D721Med (cell line): ENCODE results near the gene IFNL1.
"Not testable (repeated sequence)": the region's sequence is repeated elsewhere in the genome, so short reads cannot be mapped to it uniquely, and the experiment has no call there.

Experiments used
- DNase-seq: peaks from one replicate; pipeline ENCODE4 v3.0.0; 2011; ENCODE audit warnings: low spot score; ENCODE audit not compliant: insufficient read length
- FAIRE-seq: peaks from 2 replicates; lab custom pipeline; 2011; peaks lifted over from hg19 to GRCh38; lab: Jason Lieb, UNC
- TF ChIP-seq, protein P1 (sequence below): IDR thresholded peaks from 2 replicates; pipeline ENCODE4 v1.5.1; 2012; ENCODE audit warnings: mild to moderate bottlenecking, control low read depth; ENCODE audit not compliant: insufficient read depth; ENCODE audit errors: missing control alignments

IFNL1 gene

DNA sequence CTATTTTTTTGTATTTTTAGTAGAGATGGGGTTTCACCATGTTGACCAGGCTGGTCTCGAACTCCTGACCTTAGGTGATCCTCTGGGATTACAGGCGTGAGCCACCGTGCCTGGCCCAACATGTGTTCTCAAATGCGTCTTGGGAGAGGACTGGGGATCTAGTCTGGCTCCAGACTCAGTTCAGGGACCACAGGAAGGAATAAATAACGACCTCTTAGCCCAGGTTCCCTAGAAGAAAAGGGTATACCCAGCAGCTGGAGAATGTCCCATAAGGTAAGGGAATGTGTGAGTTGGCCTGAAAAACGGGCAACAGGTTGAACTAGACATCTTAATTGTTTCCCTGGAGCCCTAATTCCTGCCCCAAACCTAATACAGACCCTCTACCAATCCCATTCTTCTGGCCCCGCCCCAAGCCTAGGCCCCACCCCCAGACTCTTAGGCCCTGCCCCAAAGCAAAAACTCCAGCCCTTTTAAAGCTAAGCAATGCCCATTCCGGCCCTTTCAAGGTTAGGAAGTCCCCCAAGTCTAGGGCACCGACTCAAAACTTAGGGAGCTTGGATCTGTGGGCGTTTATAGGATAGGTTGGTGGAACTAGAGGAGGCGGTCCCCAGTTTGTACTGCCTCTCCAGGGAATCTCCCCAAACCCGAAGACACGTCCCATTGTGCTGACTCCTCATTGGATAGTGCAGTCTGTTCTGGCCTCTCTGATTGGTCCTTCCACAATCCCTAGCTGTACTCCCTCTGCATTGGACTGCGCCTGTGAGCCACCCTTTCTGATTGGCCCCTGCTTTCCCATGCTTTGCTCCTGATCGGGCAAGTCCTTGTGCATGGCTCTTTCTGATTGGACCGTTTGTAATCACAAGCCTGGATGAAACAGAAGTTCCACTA is 29.8 kb downstream of the IFNL1 start:
- DNase-seq (no peak), FAIRE-seq (no peak)
- TF ChIP-seq, protein P1, sequence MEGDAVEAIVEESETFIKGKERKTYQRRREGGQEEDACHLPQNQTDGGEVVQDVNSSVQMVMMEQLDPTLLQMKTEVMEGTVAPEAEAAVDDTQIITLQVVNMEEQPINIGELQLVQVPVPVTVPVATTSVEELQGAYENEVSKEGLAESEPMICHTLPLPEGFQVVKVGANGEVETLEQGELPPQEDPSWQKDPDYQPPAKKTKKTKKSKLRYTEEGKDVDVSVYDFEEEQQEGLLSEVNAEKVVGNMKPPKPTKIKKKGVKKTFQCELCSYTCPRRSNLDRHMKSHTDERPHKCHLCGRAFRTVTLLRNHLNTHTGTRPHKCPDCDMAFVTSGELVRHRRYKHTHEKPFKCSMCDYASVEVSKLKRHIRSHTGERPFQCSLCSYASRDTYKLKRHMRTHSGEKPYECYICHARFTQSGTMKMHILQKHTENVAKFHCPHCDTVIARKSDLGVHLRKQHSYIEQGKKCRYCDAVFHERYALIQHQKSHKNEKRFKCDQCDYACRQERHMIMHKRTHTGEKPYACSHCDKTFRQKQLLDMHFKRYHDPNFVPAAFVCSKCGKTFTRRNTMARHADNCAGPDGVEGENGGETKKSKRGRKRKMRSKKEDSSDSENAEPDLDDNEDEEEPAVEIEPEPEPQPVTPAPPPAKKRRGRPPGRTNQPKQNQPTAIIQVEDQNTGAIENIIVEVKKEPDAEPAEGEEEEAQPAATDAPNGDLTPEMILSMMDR = no peak

DNA sequence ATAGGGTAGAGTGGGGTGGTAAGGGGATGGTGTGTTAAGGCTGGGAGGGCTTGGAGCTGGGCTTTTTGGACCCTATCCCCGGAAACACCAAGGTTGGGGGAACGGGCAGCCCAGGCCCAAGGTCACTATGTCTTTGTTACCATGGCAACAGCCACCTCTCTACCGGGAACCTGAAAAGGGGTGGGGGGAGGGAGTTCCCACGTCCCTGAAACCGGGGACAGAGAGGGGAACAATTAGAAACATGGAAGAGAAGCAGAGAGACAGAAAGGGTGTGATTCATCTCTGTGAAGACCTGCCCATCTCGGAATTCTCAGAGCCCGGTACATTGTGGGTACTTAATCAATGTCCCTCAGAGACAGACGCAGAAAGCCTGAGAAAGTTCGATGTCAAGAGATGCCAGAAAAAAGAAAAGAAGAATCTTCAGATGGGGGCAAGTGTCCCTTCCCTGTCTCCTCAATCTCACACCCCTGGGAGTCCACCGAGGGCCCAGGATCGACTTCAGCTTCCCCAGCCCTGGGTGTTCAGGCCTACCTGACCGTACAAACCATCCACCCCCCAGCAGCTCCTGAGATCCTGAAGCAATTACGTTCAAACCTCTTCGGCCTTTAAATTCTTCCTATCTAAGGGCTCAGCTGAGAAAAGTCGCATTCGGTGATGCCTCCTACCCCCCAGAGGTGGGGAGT is 31.3 kb downstream of the IFNL1 start:
- TF ChIP-seq, protein P1 = no peak
- FAIRE-seq = no peak
- no peak for DNase-seq

DNA sequence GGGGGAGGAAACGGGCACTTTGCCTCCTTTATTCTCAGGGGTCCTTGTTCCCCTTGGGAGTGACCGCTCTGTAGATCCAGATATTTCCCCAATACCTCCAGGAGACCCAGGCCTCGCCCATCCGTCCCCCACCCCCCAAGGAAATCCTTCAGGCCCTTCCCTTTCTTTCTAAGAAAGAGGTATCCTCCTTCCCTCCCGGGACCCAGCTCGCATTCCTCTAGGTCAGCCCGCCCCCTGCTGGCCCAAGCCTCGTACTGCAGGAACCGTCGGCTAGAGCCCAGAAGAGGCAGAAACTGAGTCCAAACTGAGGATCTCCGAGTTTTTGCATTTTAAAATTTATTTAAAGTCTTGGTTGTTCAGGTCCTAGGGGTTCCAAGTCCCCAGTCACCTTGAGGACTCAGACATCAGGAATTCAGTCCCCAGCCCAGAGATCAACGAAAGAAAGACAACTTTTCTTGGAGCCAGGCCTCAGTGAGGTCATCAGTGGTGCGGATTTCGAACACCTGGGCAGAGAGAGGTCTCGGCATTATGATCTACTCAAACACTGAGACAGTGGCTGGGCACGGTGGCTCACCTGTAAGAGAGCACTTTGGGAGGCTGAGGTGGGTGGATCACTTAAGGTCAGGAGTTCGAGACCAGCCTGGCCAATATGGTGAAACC is 32.0 kb downstream of the IFNL1 start:
- FAIRE-seq = no peak
- DNase-seq = peak; percentile 71
- TF ChIP-seq, protein P1 = peak; percentile 97

DNA sequence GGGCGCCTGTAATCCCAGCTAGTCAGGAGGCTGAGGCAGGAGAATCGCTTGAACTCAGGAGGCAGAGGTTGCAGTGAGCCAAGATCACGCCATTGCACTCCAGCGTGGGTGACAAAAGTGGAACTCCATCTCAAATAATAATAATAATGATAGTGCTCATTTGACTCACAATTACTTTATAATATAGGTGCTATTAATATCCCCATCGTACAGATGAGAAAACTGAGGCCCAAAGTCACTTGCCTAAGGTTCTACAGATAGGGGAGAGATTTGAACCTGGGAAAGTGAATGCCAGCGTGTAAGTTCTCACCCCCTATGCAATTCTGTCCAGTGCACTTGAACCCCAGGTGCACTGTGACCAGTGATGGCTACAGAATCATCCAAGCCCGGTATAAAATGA is 33.7 kb downstream of the IFNL1 start:
- DNase-seq = no peak
- FAIRE-seq = no peak
- TF ChIP-seq, protein P1 = no peak

DNA sequence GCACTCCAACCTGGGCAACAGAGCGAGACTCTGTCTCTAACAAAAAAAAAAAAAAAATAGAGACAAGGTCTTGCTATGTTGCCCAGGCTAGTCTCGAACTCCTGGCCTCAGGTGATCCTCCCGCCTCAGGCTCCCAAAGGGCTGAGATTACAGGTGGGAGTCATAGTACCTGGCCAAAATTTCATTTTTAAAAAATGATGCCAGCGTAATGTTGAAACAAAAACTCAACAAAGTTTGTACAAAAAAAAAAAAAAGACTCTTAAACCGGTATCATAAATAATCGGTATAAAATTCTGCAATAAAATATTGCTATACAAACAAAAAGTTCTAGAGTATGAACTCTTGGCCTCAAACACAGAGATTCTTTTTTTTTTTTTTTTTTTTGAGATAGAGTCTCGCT is 36.1 kb downstream of the IFNL1 start:
- no peak for FAIRE-seq
- no peak for DNase-seq
- TF ChIP-seq, protein P1 = no peak

DNA sequence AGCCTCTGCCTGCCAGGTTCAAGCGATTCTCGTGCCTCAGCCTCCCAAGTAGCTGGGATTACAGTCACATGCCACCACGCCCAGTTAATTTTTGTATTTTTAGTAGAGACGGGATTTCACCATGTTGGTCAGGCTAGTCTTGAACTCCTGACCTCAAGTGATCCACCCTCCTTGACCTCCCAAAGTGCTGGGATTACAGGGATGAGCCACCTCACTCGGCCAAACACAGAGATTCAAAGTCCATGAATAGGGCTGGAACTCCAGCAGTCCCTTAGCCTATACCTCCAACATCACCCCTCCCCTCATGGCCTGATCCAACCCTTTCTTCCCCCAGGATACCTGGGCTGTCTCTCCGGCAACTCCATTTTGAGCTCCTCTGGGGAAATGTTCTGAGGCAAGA is 36.5 kb downstream of the IFNL1 start:
- not testable (repeated sequence) for DNase-seq, FAIRE-seq

DNA sequence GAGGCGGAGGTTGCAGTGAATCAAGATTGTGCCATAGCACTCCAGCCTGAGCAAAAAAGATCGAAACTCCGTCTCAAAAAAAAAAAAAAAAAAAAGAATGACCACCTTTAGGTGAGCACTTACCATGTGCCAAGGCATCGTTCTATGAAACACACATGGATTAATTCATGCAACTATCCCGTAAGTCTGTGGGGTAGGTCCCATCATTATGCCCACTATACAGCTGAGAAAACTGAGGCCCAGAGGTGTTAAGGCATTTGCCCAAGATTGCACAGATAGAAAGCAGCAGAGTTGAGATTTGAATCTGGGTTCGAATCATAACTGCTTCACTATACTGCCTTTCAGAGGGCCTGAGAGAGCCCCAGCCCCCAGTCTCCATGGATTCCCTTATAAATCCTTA is 37.3 kb downstream of the IFNL1 start:
- FAIRE-seq (no peak), DNase-seq (no peak)
- TF ChIP-seq, protein P1 = no peak
